Right renal cortex interstitium (tissue), 3 donors: ENCODE data around the gene MTNR1A. TPM values are rescaled to one million over a fixed set of nuclear protein-coding genes. Genes with fewer than 3 reads are reported as not detected.
"Not testable (repeated sequence)": the region's sequence is repeated elsewhere in the genome, so short reads cannot be mapped to it uniquely, and the experiment has no call there.

Source experiments
- DNase-seq, 3 donors: peaks; one replicate each; pipeline ENCODE4 v3.0.0-alpha.2; 2013; ENCODE audit warnings: low read depth in 3 of 3, low spot score in 2 of 3
- polyA plus RNA-seq, 3 donors: library from polyadenylated mRNA; unstranded; fragments of 120-200 nt; gene quantifications; one replicate each; pipeline ENCODE4 v1.2.1, GENCODE V29; 2013; ENCODE audit not compliant: insufficient read length in 3 of 3

MTNR1A gene
- polyA plus RNA-seq, 3 donors = 1.6 to 2.0 (median 1.8) TPM

DNA sequence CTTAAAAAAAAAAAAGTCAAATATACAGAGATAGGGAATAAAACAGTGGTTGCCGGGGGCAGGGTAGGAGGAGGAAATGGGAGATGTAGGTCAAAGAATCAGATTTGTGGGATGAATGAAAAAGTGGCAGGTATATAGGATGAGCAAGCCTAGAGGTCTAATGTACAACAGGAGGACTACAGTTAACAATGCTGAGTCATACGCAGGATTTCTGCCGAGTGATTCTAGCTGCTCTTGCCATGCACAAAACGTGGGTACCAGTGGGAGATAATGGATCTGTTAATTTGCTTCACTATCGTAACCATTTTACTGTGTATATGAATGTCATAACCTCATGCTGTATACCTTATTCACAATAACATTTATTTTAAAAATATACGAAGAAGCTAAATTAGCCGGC lies 10.7 kb upstream of the MTNR1A start:
- DNase-seq = no peak

DNA sequence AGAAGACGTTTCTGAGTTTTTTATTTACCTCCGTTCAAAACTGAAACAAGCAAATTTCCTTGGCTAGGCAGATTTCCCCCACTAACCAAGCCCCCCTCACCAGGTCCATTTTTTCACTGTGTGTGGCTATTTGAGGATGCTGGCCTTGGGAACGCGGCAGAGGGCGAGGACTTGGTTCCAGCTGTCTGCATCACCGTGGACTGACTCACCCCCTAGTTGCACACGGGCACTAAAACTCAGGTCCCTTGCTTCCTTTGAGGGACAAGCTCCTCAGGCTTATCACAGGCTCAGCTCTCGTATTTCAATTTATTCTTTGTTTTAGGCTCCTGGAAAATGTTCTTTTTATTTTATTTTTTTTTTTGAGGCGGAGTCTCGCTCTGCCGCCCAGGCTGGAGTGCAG lies 8.4 kb upstream of the MTNR1A start:
- no peak for DNase-seq

DNA sequence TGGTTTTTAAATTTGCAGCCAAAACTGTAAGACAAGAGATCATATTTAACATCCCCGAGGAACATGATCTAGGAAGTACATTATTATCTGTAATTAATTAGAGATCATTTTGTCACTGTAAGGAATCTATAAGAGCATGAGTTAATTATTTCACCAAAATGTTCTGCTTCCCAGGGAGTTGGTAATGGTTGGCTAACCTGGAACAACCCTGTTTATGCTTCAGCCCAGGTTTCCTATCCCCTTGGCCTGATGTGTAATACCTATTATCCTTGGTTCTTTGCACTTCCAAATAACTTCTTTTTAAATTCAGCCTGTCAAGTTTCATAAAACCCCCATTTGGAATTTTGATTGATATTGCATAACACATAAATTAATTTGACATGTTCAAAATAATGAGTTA lies 6.4 kb upstream of the MTNR1A start:
- DNase-seq = no peak

DNA sequence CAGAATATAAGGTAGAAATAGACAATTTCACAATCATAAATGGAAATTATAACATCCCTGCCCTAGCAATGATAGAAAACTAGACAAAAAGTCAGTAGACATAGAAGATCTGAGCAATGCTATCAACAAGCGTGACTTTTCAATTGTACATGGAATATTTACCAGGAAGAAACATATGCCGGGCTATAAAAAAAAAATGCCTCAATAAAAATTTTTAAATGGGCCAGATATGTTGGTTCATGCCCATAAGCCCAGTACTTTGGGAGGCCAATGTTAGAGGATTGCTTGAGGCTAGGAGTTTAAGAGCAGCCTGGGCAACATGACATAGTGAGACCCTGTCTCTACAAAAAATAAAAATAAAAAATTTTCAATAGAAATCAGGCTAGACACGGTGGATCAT lies 5.3 kb upstream of the MTNR1A start:
- no peak for DNase-seq

DNA sequence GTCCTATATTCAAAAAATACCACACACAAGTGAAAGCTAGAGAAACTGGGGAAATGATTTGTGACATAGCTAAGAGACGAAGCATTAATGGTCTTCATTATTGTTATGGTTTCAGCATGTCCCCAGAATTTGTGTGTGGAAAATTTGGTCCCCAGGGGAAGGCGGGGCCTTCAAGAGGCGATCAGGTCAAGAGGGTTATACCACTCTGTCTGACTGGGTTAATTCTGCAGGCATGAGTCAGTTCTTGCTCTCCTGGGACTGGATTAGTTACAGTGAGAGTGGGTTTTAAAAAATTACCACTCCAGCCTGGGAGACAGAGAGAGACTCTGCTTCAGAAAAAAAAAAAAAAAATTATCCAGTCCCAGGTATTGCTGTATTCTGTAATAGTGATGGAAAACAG lies 2.1 kb upstream of the MTNR1A start:
- DNase-seq = no peak

DNA sequence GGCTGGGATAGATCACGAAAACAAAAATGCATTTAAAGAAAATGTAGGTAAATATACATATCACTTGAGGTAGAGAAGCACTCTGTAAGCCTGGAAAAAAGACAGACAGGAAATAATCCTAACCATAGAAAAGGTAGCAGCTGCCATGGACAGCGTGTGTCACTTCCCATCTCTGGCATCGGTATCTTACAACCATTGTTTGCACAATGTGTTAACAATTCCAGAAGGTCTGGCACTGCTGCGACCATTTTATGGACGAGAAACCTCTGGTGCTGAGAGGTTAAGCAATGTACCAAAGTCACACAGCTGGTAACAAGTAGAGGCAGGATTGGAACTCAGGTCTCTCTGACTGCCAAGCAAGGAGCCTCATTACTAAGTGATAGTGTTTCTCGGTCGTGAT lies 1.7 kb upstream of the MTNR1A start:
- no peak for DNase-seq

DNA sequence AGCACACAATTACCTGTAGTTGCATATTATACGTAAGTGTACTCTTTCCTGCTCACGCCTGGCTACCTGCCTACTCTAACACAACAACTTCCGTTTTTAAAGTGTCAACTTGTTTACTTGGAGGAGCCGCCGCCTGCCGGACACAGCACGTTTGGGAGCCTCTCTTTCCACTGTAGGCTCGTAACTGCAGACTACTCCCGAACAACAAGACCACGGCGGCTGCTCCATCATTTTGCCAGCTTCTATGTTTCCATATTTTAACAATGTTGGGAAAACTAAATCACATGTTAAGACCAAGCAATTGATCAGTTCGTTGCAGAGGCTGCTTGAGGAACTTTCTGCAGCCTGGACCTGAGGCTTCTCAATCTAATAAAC lies 841 bp downstream of the MTNR1A start:
- DNase-seq = no peak

DNA sequence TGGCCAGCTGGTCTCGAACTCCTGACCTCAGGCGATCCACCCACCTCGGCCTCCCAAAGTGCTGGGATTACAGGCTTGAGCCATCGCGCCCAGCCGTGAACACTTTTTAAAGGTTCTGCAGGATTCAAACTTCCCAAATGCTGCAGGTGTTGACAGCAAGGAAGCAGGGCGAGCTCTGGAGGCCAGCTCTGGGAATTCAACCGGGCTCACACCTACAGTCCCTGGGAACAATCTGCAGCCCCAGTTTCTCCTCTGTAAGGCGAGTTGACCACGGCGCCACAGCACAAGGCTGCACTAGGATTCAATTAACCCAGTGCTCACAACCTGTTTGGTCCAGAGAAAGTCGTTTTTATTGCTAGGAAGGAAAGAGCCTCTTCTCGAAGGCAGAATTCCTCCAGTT lies 1.6 kb downstream of the MTNR1A start:
- no peak for DNase-seq

DNA sequence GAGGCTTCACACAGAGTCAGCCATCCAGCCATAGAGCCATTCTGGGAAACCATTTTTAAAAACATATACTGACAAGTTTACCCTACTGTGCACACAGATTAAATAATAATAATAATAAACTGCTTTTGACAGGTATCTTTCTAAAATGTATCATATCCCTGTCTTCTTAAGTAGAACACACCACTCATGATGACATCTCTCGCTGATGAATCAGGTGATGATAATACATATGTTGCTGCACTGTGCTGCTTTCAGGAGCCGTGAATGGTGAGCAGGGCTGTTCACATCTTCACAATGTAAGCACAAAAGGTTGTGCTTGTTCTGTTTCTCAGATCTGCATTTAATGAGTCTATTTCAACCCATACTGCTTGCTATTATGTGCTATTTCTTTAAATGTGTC lies 3.5 kb downstream of the MTNR1A start:
- no peak for DNase-seq

DNA sequence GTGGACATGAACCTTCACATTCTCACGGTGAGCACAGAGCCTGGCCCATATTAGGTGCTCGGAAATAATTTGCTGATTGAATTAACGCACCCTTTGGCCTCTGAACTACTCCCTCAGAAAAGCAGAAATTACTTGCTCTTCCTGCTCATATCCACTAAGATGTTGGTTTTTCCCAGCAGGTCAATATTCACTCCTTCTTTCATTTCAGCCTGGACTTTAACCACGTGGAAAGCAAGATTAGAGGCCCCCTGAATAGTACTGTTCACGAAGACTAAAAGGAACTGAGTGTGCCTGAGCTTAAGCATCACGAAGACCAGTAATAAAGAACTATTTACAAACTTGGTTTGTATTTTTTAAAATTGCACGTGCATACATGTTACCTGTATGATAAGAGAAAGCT lies 9.9 kb downstream of the MTNR1A start:
- no peak for DNase-seq

DNA sequence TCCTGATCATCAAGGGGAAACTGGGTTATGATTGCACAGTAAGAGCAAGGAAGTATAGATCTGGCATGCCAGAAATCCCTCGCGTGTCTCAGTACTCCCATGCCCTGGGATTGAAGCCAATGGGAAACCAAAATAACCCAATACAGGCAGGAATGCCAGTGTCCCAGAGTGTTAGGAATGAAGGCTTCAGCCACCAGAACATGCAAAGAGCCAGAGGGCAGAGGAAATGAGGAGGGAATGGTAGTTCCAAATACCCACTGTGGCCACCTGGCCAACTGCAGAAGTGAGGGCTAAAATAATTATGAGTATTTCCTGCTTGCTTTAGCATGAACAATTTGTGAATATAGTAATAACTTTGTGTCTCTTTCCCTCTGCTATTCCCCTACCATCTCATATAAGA lies 12.2 kb downstream of the MTNR1A start:
- no peak for DNase-seq

DNA sequence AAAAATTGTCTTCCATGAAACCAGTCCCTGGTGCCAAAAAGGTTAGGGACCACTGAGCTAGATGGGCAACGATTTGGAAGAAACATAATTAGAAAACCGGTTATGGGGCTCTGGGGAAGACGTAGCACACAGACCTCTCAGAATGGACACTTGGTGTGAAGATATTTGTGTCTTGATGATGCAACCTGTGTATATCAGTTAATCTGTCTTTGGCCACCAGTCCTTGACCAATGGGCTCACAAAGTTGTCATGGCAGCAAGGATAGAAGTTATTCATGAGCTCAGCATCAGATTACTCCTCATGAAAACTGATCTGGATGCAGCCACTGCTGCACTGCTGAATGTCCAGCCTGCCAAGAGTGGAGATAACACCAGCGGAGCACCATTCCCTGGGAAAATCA lies 13.6 kb downstream of the MTNR1A start:
- no peak for DNase-seq

DNA sequence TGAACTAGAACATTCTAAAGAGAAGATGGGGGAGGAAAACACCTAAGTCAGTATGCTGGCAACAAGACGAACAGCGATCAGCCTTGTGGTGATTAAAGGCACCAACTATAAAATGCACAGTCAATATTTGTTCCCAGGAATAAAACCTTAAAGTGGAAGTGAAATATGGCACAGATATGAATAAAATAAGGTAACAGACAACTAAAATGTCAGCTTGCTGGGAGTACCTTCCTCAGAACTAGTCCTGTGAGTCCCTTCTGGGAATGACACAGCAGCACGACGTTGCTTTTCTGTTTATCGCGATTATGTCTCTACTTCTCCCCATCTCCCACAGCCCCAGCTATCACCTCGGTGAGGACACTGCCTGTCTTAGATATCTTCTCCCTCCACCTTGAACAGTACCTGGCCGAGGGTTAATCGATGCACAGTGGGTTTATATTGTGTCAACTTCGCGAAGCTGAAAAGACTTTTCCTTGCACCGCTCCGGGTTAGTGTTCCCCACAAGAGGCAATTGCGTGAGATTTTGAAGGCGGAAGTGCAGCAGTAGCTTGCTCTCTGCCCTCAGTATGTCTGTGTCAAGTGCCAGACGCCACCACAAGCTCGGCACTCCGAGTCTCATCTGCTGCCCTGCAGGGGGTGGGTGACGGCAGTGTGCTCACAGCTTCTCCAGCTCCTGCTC lies 17.4 kb downstream of the MTNR1A start:
- no peak for DNase-seq

DNA sequence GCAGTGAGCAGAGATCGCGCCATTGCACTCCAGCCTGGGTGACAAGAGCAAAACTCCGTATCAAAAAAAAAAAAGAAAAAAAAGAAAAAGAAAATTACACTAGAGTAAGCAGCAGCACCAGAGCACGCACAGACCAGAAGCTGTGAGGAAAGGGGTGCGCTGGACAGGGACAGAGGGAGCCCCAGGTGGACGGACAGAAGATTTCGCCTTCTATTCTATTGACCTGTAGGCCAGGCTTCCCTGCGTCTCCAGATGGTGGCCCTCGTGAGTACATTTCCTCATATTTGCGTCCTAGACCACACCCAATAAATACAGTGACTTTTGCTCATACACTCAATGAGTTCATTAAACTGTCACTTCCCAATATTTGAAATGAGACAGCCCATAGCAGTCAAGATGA lies 19.1 kb downstream of the MTNR1A start:
- no peak for DNase-seq

DNA sequence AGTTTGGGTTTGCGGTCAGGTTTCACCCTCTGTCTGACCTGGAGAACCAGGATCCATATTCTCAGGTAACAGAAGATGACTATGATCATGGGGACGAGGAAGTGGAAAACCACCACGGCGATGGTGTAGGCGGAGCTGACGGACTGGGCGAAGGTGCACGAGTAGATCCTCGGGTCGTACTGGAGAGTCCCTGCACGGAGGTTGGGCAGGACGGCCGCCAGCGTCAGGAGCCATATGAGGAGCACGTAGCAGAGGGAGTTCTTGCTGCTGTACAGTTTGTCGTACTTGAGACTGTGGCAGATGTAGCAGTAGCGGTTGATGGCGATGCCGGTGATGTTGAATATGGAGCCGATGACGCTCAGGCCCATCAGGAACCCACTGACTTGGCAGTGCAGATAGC lies 21.3 kb downstream of the MTNR1A start:
- DNase-seq = no peak

DNA sequence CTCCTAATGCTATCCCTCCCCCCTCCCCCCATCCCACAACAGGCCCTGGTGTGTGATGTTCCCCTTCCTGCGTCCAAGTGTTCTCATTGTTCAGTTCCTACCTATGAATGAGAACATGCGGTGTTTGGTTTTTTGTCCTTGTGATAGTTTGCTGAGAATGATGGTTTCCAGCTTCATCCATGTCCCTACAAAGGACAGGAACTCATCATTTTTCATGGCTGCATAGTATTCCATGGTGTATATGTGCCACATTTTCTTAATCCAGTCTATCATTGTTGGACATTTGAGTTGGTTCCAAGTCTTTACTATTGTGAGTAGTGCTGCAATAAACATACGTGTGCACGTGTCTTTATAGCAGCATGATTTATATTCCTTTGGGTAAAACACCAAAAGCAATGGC lies 31.4 kb downstream of the MTNR1A start:
- not testable (repeated sequence) for DNase-seq

DNA sequence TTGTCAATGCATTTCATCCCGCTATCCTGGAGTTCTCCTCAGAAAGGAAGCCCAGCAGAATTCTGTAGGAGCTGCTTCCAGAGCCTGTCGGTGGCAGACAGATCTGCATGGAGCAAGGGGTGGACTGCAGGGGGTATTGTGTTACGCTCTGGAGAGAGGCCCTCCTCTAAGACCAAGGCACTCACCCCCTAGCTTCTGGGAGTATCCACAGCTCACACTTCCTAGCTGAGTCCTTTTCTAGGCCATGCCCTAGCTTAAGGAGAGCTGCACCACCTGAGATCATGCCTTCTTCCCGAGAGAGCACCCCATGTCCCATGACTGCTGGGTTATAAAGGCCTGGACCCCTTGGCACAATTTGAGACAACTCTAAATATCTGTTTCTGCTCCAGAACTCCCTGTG lies 39.1 kb downstream of the MTNR1A start:
- DNase-seq = no peak

DNA sequence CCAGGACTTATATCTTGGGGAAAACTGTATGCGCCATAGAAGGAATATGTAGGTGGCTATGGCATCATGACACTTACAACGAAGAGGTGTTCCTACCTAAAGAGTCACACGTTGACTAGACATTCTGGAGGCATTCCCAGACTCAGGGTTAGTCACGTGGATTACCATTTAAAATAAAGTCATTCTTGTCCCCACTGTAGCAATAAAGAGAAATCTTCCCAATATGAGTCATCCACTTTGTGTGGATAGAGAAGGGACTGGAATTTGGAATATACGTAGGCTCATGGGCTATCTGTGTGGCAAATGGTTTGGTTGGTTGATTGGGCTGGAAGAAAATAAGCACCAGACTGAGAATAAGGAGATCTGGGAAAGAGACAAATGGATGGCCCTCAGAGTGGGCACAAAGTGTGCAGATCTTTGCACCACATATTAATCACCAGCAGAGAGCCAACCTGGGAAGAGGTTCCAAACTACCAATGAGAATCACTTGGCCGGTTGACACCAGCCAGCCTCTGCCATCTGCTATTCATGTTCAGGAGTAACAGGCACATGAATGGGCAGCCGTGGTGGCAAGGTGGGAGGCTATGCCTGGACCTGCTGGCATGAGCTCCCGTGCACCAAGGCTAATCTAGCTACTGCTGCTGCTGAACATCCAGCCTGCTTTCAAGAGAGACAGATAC lies 41.0 kb downstream of the MTNR1A start:
- no peak for DNase-seq

DNA sequence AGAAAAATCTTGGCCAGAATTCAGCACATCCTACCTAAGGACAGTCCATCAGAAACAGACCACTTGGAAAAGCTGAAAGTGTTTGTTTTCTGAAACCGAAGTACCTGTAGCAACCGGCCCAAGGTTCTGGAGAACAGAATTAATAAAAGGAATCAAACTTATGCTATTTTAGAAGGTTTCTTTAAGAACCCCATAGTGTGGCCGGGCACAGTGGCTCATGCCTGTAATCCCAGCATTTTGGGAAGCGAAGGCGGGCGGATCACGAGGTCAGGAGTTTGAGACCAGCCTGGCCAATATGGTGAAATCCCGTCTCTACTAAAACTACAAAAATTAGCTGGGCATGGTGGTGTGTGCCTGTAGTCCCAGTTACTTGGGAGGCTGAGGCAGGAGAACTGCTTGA lies 50.6 kb downstream of the MTNR1A start:
- DNase-seq = not testable (repeated sequence)

DNA sequence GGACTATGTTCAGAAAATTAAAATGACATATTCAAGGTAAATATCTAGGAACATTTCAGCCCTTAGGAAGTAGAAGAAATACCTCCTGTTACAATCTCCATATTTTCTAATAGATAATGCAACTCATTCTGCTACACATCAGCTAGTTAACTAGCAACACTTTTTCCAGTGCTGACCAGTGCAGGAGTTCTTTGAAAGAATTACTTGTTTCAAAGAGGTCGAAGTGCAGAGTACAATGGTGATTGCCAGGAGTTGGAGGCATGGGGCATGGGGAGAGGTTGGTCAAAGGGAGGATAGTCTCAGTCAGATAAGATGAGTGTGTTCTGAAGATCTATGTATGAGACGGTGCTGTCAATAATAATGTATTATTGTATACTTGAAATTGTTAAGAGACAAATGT lies 53.1 kb downstream of the MTNR1A start:
- no peak for DNase-seq

DNA sequence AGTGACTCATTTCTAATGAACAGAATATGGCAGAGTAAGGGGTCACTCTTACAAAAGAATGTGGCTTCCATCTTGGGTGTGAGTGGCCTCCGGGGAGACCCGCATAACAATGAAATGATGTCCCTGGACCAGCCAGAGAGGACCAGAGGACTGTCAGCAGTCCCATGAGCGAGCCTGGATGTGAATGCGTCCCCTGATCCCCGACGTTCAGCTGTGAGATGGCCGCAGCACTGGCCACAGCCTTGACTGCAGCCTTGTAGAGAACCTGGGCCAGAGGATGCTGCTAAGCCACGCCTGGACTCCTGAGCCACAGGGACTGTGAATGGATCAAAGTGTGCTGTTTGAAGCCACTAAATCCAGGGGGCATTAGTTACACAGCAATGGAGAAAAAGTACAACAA lies 53.8 kb downstream of the MTNR1A start:
- DNase-seq = no peak

DNA sequence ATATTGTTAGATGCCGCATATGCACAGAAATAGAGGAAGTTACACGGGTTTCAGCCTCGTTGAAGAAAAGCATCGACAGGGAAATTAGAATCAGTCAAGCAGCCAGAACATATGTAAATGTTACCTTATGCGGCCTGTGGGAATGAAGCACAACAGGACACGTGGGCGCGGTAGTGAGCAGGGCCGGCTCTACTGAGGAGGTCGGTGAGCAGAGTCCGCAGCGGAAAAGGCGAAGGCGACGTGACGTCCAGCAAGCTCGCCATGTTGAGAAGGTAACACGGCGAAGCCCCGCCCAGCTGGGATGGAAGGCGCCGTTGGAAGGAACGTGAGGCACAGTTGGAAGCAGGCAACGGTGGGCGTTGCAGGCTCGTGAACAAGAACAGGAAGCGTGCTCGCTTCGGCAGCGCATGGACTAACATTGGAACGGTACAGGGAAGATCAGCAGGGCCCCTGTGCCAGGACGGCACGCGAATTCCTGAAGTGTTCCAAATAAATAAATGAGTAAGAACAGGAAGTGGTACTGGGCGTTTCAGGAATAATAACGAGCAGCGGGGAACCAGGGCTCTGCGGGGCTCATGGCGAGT lies 54.6 kb downstream of the MTNR1A start:
- no peak for DNase-seq
